GM23338 (cell line): ENCODE data around the gene ADGRL3.

Experiments used
- CREB1 ChIP-seq: fragments of 250-450 bp; sonication (Bioruptor Pico); IDR thresholded peaks from 2 replicates; pipeline ENCODE4 v1.5.0; 2020; ENCODE audit warnings: low read depth, mild to moderate bottlenecking, moderate library complexity
- CTCF ChIP-seq, 2 experiments: fragments of 200-600 bp in 1 of 2; sonication (generic) in 1 of 2; conservative IDR thresholded peaks; 2 replicates each; pipeline versions ENCODE4 v1.5.1 to v1.6.1; 2016 to 2017; ENCODE audit warnings: antibody characterized with exemption in 2 of 2, low read depth in 2 of 2, mild to moderate bottlenecking in 2 of 2, moderate library complexity in 1 of 2
- EZH2 ChIP-seq: fragments of 200-600 bp; sonication (generic); IDR thresholded peaks from one replicate; pipeline ENCODE4 v1.8.0; 2017; ENCODE audit warnings: antibody characterized with exemption, mild to moderate bottlenecking, low read depth; ENCODE audit not compliant: unreplicated experiment
- EZH2phosphoT487 ChIP-seq: fragments of 200-600 bp; sonication (generic); IDR thresholded peaks from one replicate; pipeline ENCODE4 v1.8.1; 2018; ENCODE audit warnings: antibody characterized with exemption; ENCODE audit not compliant: unreplicated experiment
- NANOG ChIP-seq: IDR thresholded peaks from 2 replicates; pipeline ENCODE4 v1.6.1; 2016; ENCODE audit warnings: antibody characterized with exemption, borderline replicate concordance
- POLR2AphosphoS5 ChIP-seq: IDR thresholded peaks from 2 replicates; pipeline ENCODE4 v1.6.1; 2016; ENCODE audit warnings: antibody characterized with exemption, low read depth
- REST ChIP-seq: IDR thresholded peaks from one replicate; pipeline ENCODE4 v1.6.1; 2018; ENCODE audit warnings: antibody characterized with exemption; ENCODE audit not compliant: unreplicated experiment
- ZNF331 ChIP-seq: fragments of 250-450 bp; sonication (Bioruptor Pico); IDR thresholded peaks from 2 replicates; pipeline ENCODE4 v1.5.0; 2020; ENCODE audit warnings: low read depth, mild to moderate bottlenecking, moderate library complexity

- TF ChIP-seq CTCF (conservative IDR thresholded peaks at IDR 0.05; ENCODE audit: low read depth in 2 of 2): no peak
- TF ChIP-seq EZH2phosphoT487: no peak
- TF ChIP-seq CREB1: no peak
- TF ChIP-seq ZNF331 (CRISPR knock-in tag): no peak
- TF ChIP-seq NANOG: no peak
- TF ChIP-seq EZH2: peak; percentile 49
- peak; percentile 58; the same call in 1 of the 2 replicates for TF ChIP-seq POLR2AphosphoS5
- TF ChIP-seq REST: no peak
These were observed at the start of gene ADGRL3 for GRCh38 chr4:61200187-61200915.
